GM21717 (cell line): Measurements from ENCODE around the gene DLG1.

Experiments
- ATAC-seq: cut with Tn5 transposase; IDR thresholded peaks from one replicate; pipeline ENCODE4 v1.9.1; 2021; ENCODE audit warnings: mild to moderate bottlenecking, moderate library complexity; ENCODE audit not compliant: unreplicated experiment

The DLG1 gene

GRCh38 chr3:197002701-197003454 is 295.5 kb downstream of the DLG1 start:
- ATAC-seq: peak; percentile 61

- ATAC-seq: peak; percentile 4
These were observed 296.3 kb downstream of the DLG1 start for GRCh38 chr3:197001972-197002700.

- no peak for ATAC-seq
These were observed 297.1 kb downstream of the DLG1 start for GRCh38 chr3:197001106-197001971.

- no peak for ATAC-seq
These were observed 298.2 kb downstream of the DLG1 start for GRCh38 chr3:197000211-197000610.

- ATAC-seq: no peak
These were observed 299.2 kb downstream of the DLG1 start for GRCh38 chr3:196998966-196999760.

- ATAC-seq: no peak
These were observed 301.1 kb downstream of the DLG1 start for GRCh38 chr3:196997311-196997710.

- ATAC-seq: no peak
These were observed 301.8 kb downstream of the DLG1 start for GRCh38 chr3:196996454-196997265.

GRCh38 chr3:196995646-196996355 is 302.6 kb downstream of the DLG1 start:
- no peak for ATAC-seq

GRCh38 chr3:196995027-196995426 is 303.4 kb downstream of the DLG1 start:
- ATAC-seq: no peak

GRCh38 chr3:196994056-196994455 is 304.4 kb downstream of the DLG1 start:
- ATAC-seq: no peak
